Keratinocyte (primary cell): ENCODE data around the gene BCAS3. TPM values are rescaled to one million over a fixed set of nuclear protein-coding genes. Genes with fewer than 3 reads are reported as not detected.

Source experiments
- DNase-seq: peaks from one replicate; pipeline ENCODE4 v3.0.0-alpha.2; 2011; ENCODE audit warnings: low read depth, missing footprints, low spot score
- FAIRE-seq: peaks from 2 replicates; lab custom pipeline; 2011; peaks lifted over from hg19 to GRCh38; lab: Jason Lieb, UNC
- H2AFZ ChIP-seq: 2 replicates; pipeline ENCODE4 v1.6.0; 2012; ENCODE audit warnings: low read length, control low read depth, inconsistent platforms; ENCODE audit not compliant: control insufficient read depth
- H3K27ac ChIP-seq: 2 replicates; pipeline ENCODE4 v1.5.1; 2011; ENCODE audit warnings: low read length; ENCODE audit not compliant: control insufficient read depth, insufficient read depth
- H3K27me3 ChIP-seq: 3 replicates; pipeline ENCODE4 v1.6.0; 2011; ENCODE audit warnings: low read length; ENCODE audit not compliant: control insufficient read depth, insufficient read depth; ENCODE audit errors: extremely low read depth
- H3K36me3 ChIP-seq, 2 experiments: 2 replicates in 1 of 2; 3 replicates in 1 of 2; pipeline ENCODE4 v1.5.1; 2011; ENCODE audit warnings: low read length in 2 of 2, mild to moderate bottlenecking in 1 of 2; ENCODE audit not compliant: control insufficient read depth in 2 of 2, insufficient read depth in 2 of 2; ENCODE audit errors: extremely low read depth in 1 of 2
- H3K4me1 ChIP-seq: 3 replicates; pipeline ENCODE4 v1.5.1; 2011; ENCODE audit warnings: low read length; ENCODE audit not compliant: control insufficient read depth, insufficient read depth; ENCODE audit errors: extremely low read depth
- H3K4me2 ChIP-seq: 3 replicates; pipeline ENCODE4 v1.6.0; 2011; ENCODE audit warnings: low read depth, low read length; ENCODE audit not compliant: control insufficient read depth, insufficient read depth; ENCODE audit errors: extremely low read depth
- H3K4me3 ChIP-seq, 3 experiments: fragments of 200-600 bp in 1 of 3; sonication (generic) in 1 of 3; 2 replicates in 2 of 3; 3 replicates in 1 of 3; pipeline ENCODE4 v1.5.1; 2011 to 2016; ENCODE audit warnings: low read length in 3 of 3, mild to moderate bottlenecking in 3 of 3, control low read depth in 2 of 3, inconsistent platforms in 1 of 3, low read depth in 1 of 3, mixed read lengths in 1 of 3, mixed run types in 1 of 3, moderate library complexity in 1 of 3; ENCODE audit not compliant: control insufficient read depth in 2 of 3, insufficient read depth in 2 of 3; ENCODE audit errors: extremely low read depth in 1 of 3
- H3K79me2 ChIP-seq: 2 replicates; pipeline ENCODE4 v1.6.0; 2012; ENCODE audit warnings: low read length; ENCODE audit not compliant: control insufficient read depth, insufficient read depth
- H3K9ac ChIP-seq: 3 replicates; pipeline ENCODE4 v1.6.0; 2011; ENCODE audit warnings: low read length; ENCODE audit not compliant: control insufficient read depth, insufficient read depth; ENCODE audit errors: extremely low read depth
- H3K9me1 ChIP-seq: 3 replicates; pipeline ENCODE4 v1.6.0; 2011; ENCODE audit warnings: low read length; ENCODE audit not compliant: control insufficient read depth, insufficient read depth; ENCODE audit errors: extremely low read depth
- H3K9me3 ChIP-seq: 2 replicates; pipeline ENCODE4 v1.5.1; 2012; ENCODE audit warnings: low read depth, low read length; ENCODE audit not compliant: control insufficient read depth
- H4K20me1 ChIP-seq: 3 replicates; pipeline ENCODE4 v1.6.0; 2011; ENCODE audit warnings: low read length; ENCODE audit not compliant: control insufficient read depth, insufficient read depth; ENCODE audit errors: extremely low read depth
- CTCF ChIP-seq, 3 experiments: IDR thresholded peaks in 1 of 3; conservative IDR thresholded peaks in 1 of 3; optimal IDR thresholded peaks in 1 of 3; 2 replicates in 2 of 3; 3 replicates in 1 of 3; pipeline versions ENCODE3 to v1.5.1; 2011; ENCODE audit warnings: low read length in 3 of 3, mild to moderate bottlenecking in 3 of 3, moderate library complexity in 2 of 3, control low read depth in 1 of 3, inconsistent platforms in 1 of 3; ENCODE audit not compliant: insufficient read depth in 2 of 3; ENCODE audit errors: extremely low read depth in 1 of 3
- EZH2 ChIP-seq: IDR thresholded peaks from one replicate; pipeline ENCODE4 v1.6.1; 2012; ENCODE audit warnings: inconsistent platforms, mild to moderate bottlenecking, low read length, moderate library complexity
- dilution Hi-C: fragments of 300-500 bp; cut with MboI; formaldehyde crosslinking; loops from one replicate; pipeline ENCODE4 v1.7.0; 2020; ENCODE audit warnings: low sequenced_read_pairs; ENCODE audit not compliant: extremely low pct_ligation_motif_present
- polyA plus RNA-seq, 5 experiments: library from polyadenylated mRNA; depleted of rRNA in 3 of 5; stranded (reverse) in 3 of 5; stranded (forward) in 1 of 5; unstranded in 1 of 5; fragments of >200 nt; gene quantifications; 1 replicate in 1 of 5; 2 replicates in 3 of 5; 3 replicates in 1 of 5; pipeline versions ENCODE4 v1.2.1 to v1.2.3, GENCODE V29; 2011 to 2012; ENCODE audit warnings: missing spikeins in 2 of 5, low read depth in 1 of 5, low replicate concordance in 1 of 5

Gene BCAS3
- polyA plus RNA-seq, 1 donor (not counting 4 experiments of a cell fraction or from before 2014, with no cell fraction given) = 11.8 TPM

- Histone ChIP-seq H3K27me3 (no peaks in the 10 kb centered on the region), H3K4me2 (no peak overlapping the region), H3K4me1 (no peaks in the 10 kb centered on the region), H3K36me3 (no peaks in the 10 kb centered on the region), H2AFZ (no peak overlapping the region), H3K9me1 (no peaks in the 10 kb centered on the region), H3K9ac (no peak overlapping the region), H3K27ac (no peak overlapping the region), H3K4me3 (no peak overlapping the region), H3K9me3 (no peaks in the 10 kb centered on the region), H4K20me1 (no peaks in the 10 kb centered on the region), H3K79me2 (no peaks in the 10 kb centered on the region)
- dilution Hi-C loops = no loop called here
- no peak for TF ChIP-seq EZH2
- TF ChIP-seq CTCF (optimal IDR thresholded peaks at IDR 0.05 in 1 of 3, IDR thresholded peaks at IDR 0.05 in 1 of 3, conservative IDR thresholded peaks at IDR 0.05 in 1 of 3; ENCODE audit: extremely low read depth in 1 of 3, insufficient read depth in 2 of 3, low read length in 3 of 3) = no peak
- DNase-seq = no peak
- no peak for FAIRE-seq
These were observed 531.4 kb downstream of the BCAS3 start for GRCh38 chr17:61209106-61209439.

DNA sequence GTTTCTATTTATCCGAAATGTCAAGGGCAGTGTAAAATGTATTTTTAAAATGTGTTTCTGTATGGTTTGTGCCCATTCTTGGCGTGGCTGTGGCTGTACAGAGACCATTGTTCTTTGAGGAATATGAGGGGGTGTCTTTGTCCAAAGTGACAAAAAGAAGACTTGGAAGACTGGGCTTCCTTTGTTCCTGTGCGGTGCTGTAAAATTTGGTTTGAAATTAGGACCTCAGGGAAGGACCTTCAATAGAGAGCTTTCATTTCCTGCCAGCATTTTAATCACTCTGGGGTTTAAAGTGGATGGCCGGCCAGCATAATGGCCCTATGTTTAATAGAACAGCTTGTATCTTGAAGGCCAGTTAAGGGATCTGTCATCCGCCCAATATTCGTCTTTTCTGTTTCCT is 531.9 kb downstream of the BCAS3 start:
- Histone ChIP-seq H3K9me1 (no peaks in the 10 kb centered on the region), H3K27me3 (no peaks in the 10 kb centered on the region), H3K79me2 (no peaks in the 10 kb centered on the region), H3K4me1 (no peaks in the 10 kb centered on the region), H3K9ac (no peak overlapping the region), H3K9me3 (no peaks in the 10 kb centered on the region), H4K20me1 (no peaks in the 10 kb centered on the region), H3K36me3 (no peaks in the 10 kb centered on the region), H3K27ac (no peak overlapping the region), H3K4me3 (no peak overlapping the region), H3K4me2 (no peak overlapping the region), H2AFZ (no peak overlapping the region)
- FAIRE-seq (no peak), DNase-seq (no peak)
- TF ChIP-seq CTCF (optimal IDR thresholded peaks at IDR 0.05 in 1 of 3, IDR thresholded peaks at IDR 0.05 in 1 of 3, conservative IDR thresholded peaks at IDR 0.05 in 1 of 3; ENCODE audit: extremely low read depth in 1 of 3, insufficient read depth in 2 of 3, low read length in 3 of 3) (no peak), EZH2 (no peak)
- dilution Hi-C loops = no loop called here
